Stimulated activated CD8-positive, alpha-beta memory T cell treated with anti-CD3 and anti-CD28 coated beads, Interleukin-15, amount 100 ng/mL, for 1 hour (primary cell): ENCODE data around the gene CDH23.

Experiments
- DNase-seq: peaks from one replicate; pipeline ENCODE4 v3.0.0-alpha.2; 2020; ENCODE audit warnings: low read depth

Gene CDH23

GRCh38 chr10:71779641-71780040 lies 382.9 kb downstream of the CDH23 start:
- no peak for DNase-seq

GRCh38 chr10:71780156-71780555 lies 383.4 kb downstream of the CDH23 start:
- DNase-seq: no peak

- no peak for DNase-seq
These were observed 384.0 kb downstream of the CDH23 start for GRCh38 chr10:71780719-71781118.

GRCh38 chr10:71782221-71782916 lies 385.6 kb downstream of the CDH23 start:
- DNase-seq: no peak

- no peak for DNase-seq
These were observed 386.3 kb downstream of the CDH23 start for GRCh38 chr10:71782917-71783490.

GRCh38 chr10:71783917-71784678 lies 387.4 kb downstream of the CDH23 start:
- no peak for DNase-seq

- no peak for DNase-seq
These were observed 388.1 kb downstream of the CDH23 start for GRCh38 chr10:71784679-71785272.

- DNase-seq: no peak
These were observed 392.2 kb downstream of the CDH23 start for GRCh38 chr10:71788954-71789353.

GRCh38 chr10:71789871-71790270 lies 393.2 kb downstream of the CDH23 start:
- DNase-seq: no peak

GRCh38 chr10:71790749-71791440 lies 394.2 kb downstream of the CDH23 start:
- no peak for DNase-seq

GRCh38 chr10:71795248-71795647 lies 398.5 kb downstream of the CDH23 start:
- DNase-seq: no peak

- no peak for DNase-seq
These were observed 400.2 kb downstream of the CDH23 start for GRCh38 chr10:71796749-71797405.

GRCh38 chr10:71797533-71798307 lies 401.0 kb downstream of the CDH23 start:
- DNase-seq: no peak

- no peak for DNase-seq
These were observed 401.5 kb downstream of the CDH23 start for GRCh38 chr10:71798308-71798624.

- DNase-seq: no peak
These were observed 402.4 kb downstream of the CDH23 start for GRCh38 chr10:71799112-71799511.

GRCh38 chr10:71799608-71800453 lies 403.1 kb downstream of the CDH23 start:
- no peak for DNase-seq

- DNase-seq: no peak
These were observed 404.6 kb downstream of the CDH23 start for GRCh38 chr10:71801361-71801760.

GRCh38 chr10:71802235-71802634 lies 405.5 kb downstream of the CDH23 start:
- DNase-seq: no peak

GRCh38 chr10:71802715-71803488 lies 406.2 kb downstream of the CDH23 start:
- no peak for DNase-seq
